NB4 (cell line): ENCODE measurements around the gene GAS7.
A peak's percentile ranks its signal among the peaks of the same experiment; 100 is the strongest.

ENCODE experiments used
- DNase-seq: peaks from one replicate; pipeline ENCODE4 v3.0.0; 2010; ENCODE audit warnings: low read depth
- H3K4me3 ChIP-seq: one replicate; pipeline ENCODE4 v1.5.1; 2011; ENCODE audit warnings: mild to moderate bottlenecking, low read depth, low read length, moderate library complexity
- CTCF ChIP-seq: IDR thresholded peaks from one replicate; pipeline ENCODE4 v1.5.1; 2012; ENCODE audit warnings: low read depth, low read length
- MAX ChIP-seq: IDR thresholded peaks from 2 replicates; pipeline ENCODE4 v1.6.1; 2011; ENCODE audit warnings: low read depth, low read length
- MYC ChIP-seq: IDR thresholded peaks from 2 replicates; pipeline ENCODE4 v1.6.1; 2011; ENCODE audit warnings: low read depth, low read length
- POLR2A ChIP-seq: IDR thresholded peaks from 2 replicates; pipeline ENCODE4 v1.6.1; 2011; ENCODE audit warnings: mild to moderate bottlenecking; ENCODE audit not compliant: insufficient read length; ENCODE audit errors: extremely low read depth

Gene GAS7

GRCh38 chr17:10172778-10173177 lies 25.6 kb downstream of the GAS7 start:
- no peak overlapping the region for H3K4me3 ChIP-seq
- DNase-seq = no peak
- TF ChIP-seq MYC (no peak), POLR2A (no peak), MAX (no peak), CTCF (no peak)

GRCh38 chr17:10172241-10172741 lies 26.1 kb downstream of the GAS7 start:
- H3K4me3 ChIP-seq = peak overlapping the region; percentile 12
- no peak for TF ChIP-seq CTCF
- TF ChIP-seq MYC = peak; percentile 48; the same call in 1 of the 2 replicates
- TF ChIP-seq MAX = peak; percentile 21; the same call in 1 of the 2 replicates
- peak; percentile 92 for DNase-seq

GRCh38 chr17:10171581-10171981 lies 26.8 kb downstream of the GAS7 start:
- DNase-seq = peak; percentile 78
- TF ChIP-seq MAX (0 out of 2 replicates have a peak, but pooled peaks have one; percentile 14), CTCF (no peak), MYC (0 out of 2 replicates have a peak, but pooled peaks have one; percentile 38)
- H3K4me3 ChIP-seq = peak overlapping the region; percentile 12

GRCh38 chr17:10171122-10171571 lies 27.3 kb downstream of the GAS7 start:
- DNase-seq = peak; percentile 37
- H3K4me3 ChIP-seq = peak overlapping the region; percentile 12
- TF ChIP-seq POLR2A (no peak), CTCF (no peak), MYC (no peak), MAX (no peak)

GRCh38 chr17:10170233-10170632 lies 28.2 kb downstream of the GAS7 start:
- H3K4me3 ChIP-seq = no peak overlapping the region
- TF ChIP-seq POLR2A (no peak), CTCF (no peak), MYC (no peak), MAX (no peak)
- no peak for DNase-seq
